Chondrocyte (in vitro differentiated cells): ENCODE measurements around the gene DLG2. TPM values are rescaled to one million over a fixed set of nuclear protein-coding genes. Genes with fewer than 3 reads are reported as not detected.

Experiments used
- DNase-seq: peaks from one replicate; pipeline ENCODE4 v3.0.0; 2021; ENCODE audit warnings: mixed read lengths, low spot score
- H3K27ac Mint-ChIP-seq: one replicate; pipeline ENCODE4 v1.8.0; 2021; ENCODE audit warnings: mild to moderate bottlenecking, moderate library complexity, mixed read lengths; ENCODE audit not compliant: unreplicated experiment
- H3K27me3 Mint-ChIP-seq: 2 replicates; pipeline ENCODE4 v1.8.0; 2021; ENCODE audit warnings: low read depth, mixed read lengths
- H3K36me3 Mint-ChIP-seq: 2 replicates; pipeline ENCODE4 v1.8.0; 2021; ENCODE audit warnings: low read depth, mixed read lengths
- H3K4me1 Mint-ChIP-seq: 2 replicates; pipeline ENCODE4 v1.8.0; 2021; ENCODE audit warnings: low read depth, mild to moderate bottlenecking, mixed read lengths
- H3K4me3 Mint-ChIP-seq: one replicate; pipeline ENCODE4 v1.8.0; 2021; ENCODE audit warnings: mild to moderate bottlenecking, moderate library complexity, mixed read lengths; ENCODE audit not compliant: unreplicated experiment
- H3K9me3 Mint-ChIP-seq: 2 replicates; pipeline ENCODE4 v1.8.0; 2021; ENCODE audit warnings: low read depth, mixed read lengths
- total RNA-seq: library from RNA; stranded (reverse); gene quantifications from 3 replicates; pipeline ENCODE4 v1.2.1, GENCODE V29; 2021
- TF ChIP-seq, protein P1 (sequence below): fragments of 200-600 bp; sonication (generic); IDR thresholded peaks from 2 replicates; pipeline ENCODE4 v1.5.0; 2021; ENCODE audit warnings: antibody characterized with exemption, mild to moderate bottlenecking, moderate library complexity

Gene DLG2
- total RNA-seq, 1 donor from 2014 or later = 1.3 TPM

DNA sequence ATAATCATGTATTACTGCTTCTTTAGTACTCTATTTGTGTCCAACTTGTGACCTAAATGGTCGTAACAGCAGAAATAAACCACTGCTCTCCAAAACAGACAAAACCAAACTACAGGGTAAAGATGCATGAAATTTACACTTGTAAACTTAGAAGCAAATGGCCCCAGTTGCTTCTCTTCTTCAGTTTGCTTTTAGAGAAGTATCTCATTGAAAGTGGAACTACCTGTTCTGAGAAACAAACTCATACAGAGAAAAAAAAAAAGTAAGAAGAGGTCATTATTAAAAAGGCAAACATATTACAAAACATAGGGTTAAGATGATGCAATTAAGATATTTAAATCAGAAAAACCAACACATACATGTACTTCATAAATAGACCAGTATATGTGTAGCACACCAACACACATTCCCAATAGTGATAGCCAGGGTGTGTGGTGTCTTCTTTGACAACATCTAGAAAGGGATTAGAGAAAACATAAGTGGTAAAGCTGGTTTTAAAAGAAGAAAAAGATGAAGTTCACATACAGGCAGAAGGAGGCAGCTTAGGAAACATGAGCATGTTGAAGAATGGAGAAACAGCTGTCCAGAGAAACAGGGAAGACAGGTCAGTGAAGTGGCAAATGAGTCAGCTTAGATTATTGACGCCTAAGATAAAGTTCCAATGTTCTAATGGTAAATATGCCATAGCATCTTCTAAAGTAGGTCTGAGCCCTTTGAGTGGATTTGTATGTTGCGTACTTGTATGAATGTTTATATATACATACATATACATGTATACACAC, 1496.3 kb downstream of the DLG2 start:
- TF ChIP-seq, protein P1, sequence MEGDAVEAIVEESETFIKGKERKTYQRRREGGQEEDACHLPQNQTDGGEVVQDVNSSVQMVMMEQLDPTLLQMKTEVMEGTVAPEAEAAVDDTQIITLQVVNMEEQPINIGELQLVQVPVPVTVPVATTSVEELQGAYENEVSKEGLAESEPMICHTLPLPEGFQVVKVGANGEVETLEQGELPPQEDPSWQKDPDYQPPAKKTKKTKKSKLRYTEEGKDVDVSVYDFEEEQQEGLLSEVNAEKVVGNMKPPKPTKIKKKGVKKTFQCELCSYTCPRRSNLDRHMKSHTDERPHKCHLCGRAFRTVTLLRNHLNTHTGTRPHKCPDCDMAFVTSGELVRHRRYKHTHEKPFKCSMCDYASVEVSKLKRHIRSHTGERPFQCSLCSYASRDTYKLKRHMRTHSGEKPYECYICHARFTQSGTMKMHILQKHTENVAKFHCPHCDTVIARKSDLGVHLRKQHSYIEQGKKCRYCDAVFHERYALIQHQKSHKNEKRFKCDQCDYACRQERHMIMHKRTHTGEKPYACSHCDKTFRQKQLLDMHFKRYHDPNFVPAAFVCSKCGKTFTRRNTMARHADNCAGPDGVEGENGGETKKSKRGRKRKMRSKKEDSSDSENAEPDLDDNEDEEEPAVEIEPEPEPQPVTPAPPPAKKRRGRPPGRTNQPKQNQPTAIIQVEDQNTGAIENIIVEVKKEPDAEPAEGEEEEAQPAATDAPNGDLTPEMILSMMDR = no peak
- Mint-ChIP-seq H3K4me3 (no peak overlapping the region), H3K27me3 (peaks cover 13% of the 10 kb centered on the region), H3K4me1 (no peaks in the 10 kb centered on the region), H3K9me3 (no peaks in the 10 kb centered on the region), H3K36me3 (no peaks in the 10 kb centered on the region), H3K27ac (no peak overlapping the region)
- no peak for DNase-seq

DNA sequence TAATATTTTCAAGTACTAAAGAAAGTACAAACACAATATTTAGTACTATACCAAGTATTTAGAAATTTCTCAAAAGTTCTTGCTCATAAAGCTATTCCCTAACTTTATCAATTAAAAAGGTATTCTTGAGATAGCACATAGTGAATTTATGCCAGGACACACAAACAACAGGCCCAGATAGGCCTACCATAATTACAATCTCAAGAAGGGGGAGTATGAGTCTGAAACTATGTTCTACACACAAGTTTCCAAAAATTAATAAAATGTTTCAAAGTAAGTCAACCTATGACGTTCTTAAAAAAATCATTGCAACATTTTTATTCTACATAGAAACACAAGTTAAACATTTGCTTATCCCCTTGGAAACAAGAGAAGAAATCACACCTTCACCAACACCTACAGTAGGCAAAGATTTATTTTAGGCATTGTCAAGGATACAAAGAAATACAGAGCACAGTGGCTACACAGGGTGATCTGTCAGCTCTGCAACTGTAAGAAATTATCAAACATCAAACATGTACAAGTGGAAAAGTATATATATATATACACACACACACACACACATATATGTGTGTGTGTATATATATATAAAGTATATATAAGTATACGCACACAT, 1497.1 kb downstream of the DLG2 start:
- H3K4me3 Mint-ChIP-seq = no peak overlapping the region
- DNase-seq = no peak
- H3K36me3 Mint-ChIP-seq = no peaks in the 10 kb centered on the region
- no peaks in the 10 kb centered on the region for H3K9me3 Mint-ChIP-seq
- TF ChIP-seq, protein P1 = no peak
- H3K27me3 Mint-ChIP-seq = peaks cover 8% of the 10 kb centered on the region
- no peaks in the 10 kb centered on the region for H3K4me1 Mint-ChIP-seq
- no peak overlapping the region for H3K27ac Mint-ChIP-seq

- Mint-ChIP-seq H3K4me3 (no peak overlapping the region), H3K36me3 (no peaks in the 10 kb centered on the region), H3K4me1 (no peaks in the 10 kb centered on the region), H3K9me3 (no peaks in the 10 kb centered on the region), H3K27ac (no peak overlapping the region), H3K27me3 (peaks cover 8% of the 10 kb centered on the region)
- TF ChIP-seq, protein P1 = no peak
- no peak for DNase-seq
These were observed 1498.3 kb downstream of the DLG2 start for GRCh38 chr11:84128840-84129239.

DNA sequence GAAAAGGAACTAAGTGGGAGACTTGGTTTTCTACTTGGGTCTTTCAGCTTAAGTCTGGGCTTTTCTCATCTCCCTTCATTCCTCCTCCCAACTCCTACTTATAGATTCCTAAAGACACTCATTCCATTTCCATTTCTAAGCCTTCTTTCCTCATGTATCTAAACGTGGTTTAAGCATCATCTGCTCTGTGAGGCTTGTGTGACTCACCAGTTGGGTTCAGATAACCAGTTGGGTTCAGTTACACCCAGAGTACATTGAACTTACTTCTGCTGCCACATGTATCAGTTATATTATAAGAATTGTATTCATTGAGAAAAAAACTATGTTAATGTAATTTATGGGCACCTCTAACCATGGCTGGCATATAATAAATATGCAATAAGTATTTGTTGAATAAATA, 1509.8 kb downstream of the DLG2 start:
- H3K9me3 Mint-ChIP-seq = peaks cover 2% of the 10 kb centered on the region
- TF ChIP-seq, protein P1 = no peak
- DNase-seq = no peak
- peaks cover 2% of the 10 kb centered on the region for H3K27me3 Mint-ChIP-seq
- no peaks in the 10 kb centered on the region for H3K4me1 Mint-ChIP-seq
- H3K27ac Mint-ChIP-seq = no peak overlapping the region
- H3K4me3 Mint-ChIP-seq = no peak overlapping the region
- H3K36me3 Mint-ChIP-seq = no peaks in the 10 kb centered on the region

GRCh38 chr11:84106541-84106940, 1520.6 kb downstream of the DLG2 start:
- no peak for DNase-seq
- no peaks in the 10 kb centered on the region for H3K9me3 Mint-ChIP-seq
- H3K4me1 Mint-ChIP-seq = no peaks in the 10 kb centered on the region
- no peaks in the 10 kb centered on the region for H3K36me3 Mint-ChIP-seq
- H3K27ac Mint-ChIP-seq = no peak overlapping the region
- no peak overlapping the region for H3K4me3 Mint-ChIP-seq
- TF ChIP-seq, protein P1 = no peak
- H3K27me3 Mint-ChIP-seq = peaks cover 2% of the 10 kb centered on the region
